ENCODE measurements around the gene FAM171A2.

FAM171A2 gene

DNA sequence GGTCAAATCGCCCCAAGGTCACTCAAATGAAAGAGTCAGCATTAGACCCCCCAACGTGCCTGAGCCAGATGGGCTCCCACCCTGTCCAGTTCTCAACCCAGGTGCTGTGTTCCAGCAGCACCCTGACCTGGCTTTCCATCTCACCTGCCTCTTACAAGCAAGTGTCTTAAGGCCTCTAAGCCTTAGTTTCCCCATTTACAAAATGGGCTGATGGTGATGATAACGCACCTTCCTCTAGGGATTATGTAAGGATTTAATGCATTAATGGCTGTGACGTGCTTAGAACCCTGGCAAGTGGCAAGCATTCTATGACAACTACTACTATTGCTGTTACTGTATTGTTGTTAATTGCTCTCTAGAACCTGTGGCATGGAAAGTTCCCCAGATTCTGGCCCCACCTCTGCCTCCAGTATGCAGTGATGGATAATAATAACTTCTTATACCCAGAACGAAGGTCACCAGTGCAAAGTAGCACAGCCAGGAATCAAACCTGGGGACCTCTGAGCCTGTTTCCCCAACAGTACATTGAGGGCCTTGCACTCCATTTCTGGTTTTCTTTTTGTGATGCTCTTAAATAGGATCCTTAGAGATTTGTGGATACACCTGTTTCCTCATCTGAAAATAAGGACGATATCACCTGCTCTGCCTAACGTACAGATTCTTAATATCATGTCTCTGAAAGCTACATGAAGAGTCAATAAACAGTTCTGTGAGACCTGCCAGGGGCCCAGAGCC, 35.8 kb downstream of the FAM171A2 start:
- no peak for DNase-seq (ENCODE audit: low read depth)
- no peak overlapping the region for H3K4me3 ChIP-seq (ENCODE audit: low read length)
- TF ChIP-seq, protein P1, sequence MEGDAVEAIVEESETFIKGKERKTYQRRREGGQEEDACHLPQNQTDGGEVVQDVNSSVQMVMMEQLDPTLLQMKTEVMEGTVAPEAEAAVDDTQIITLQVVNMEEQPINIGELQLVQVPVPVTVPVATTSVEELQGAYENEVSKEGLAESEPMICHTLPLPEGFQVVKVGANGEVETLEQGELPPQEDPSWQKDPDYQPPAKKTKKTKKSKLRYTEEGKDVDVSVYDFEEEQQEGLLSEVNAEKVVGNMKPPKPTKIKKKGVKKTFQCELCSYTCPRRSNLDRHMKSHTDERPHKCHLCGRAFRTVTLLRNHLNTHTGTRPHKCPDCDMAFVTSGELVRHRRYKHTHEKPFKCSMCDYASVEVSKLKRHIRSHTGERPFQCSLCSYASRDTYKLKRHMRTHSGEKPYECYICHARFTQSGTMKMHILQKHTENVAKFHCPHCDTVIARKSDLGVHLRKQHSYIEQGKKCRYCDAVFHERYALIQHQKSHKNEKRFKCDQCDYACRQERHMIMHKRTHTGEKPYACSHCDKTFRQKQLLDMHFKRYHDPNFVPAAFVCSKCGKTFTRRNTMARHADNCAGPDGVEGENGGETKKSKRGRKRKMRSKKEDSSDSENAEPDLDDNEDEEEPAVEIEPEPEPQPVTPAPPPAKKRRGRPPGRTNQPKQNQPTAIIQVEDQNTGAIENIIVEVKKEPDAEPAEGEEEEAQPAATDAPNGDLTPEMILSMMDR (conservative IDR thresholded peaks at IDR 0.05; ENCODE audit: low read depth, low read length) = no peak

DNA sequence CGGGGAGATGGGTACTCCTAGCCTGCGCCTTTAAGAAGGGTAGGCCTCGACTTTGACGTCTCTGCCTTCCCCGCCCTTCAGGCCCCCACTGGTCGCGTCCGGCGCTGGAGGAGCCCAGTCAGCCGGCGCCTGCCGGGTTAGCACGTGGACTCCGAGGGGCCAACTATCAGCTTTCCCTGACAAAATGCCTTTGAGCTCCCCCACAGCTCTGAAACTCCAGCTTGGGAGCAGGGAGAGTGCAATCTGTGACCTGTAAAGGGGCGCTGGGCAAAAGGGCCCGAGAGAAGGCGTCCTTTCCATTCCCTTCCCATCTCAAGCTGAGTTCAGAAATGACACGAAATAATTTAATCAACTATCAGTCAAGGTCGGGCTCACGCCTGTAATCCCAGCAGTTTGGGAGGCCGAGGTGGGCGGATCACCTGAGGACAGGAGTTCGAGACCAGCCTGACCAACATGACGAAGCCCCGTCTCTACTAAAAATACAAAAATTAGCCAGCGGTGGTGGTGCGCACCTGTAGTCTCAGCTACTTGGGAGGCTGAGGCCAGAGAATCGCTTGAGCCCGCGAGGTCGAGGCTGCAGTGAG, 36.7 kb downstream of the FAM171A2 start:
- peak; percentile 90 for DNase-seq (ENCODE audit: low read depth)
- peak overlapping the region; percentile 19 for H3K4me3 ChIP-seq (ENCODE audit: low read length)
- TF ChIP-seq, protein P1 (conservative IDR thresholded peaks at IDR 0.05; ENCODE audit: low read depth, low read length) = no peak

DNA sequence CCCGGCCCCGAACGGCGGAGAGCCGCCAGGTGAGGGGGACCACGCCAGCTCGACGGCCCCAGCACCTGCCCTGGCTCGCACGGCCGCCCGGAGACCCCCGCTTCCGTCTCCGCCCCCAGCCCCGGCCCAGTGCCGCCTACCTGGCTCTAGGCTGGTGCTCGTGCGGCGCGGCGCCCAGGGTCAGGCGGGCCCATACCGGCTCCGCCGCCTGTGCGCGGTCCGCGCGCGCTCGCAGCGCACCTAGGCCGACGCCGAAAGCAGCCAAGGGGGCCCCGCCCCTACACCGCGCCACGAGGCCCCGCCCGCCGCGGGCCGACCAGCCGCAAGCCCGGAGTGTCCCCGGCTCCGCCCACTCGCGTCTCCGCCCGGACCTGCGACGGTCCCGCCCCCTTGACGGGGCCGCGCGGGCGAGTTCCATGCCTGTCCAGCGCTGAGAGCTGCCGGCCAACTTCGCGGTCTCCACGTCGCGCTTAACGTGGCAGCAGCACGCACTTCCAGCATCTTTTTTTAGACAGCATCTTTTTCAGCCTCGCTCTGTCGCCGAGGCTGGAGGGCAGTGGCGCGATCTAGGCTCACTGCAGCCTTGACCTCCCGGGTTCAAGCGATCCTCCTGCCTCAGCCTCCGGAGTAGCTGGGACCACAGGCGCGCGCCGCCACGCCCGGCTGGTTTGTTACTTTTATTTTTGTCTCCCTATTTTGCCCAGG, 38.9 kb downstream of the FAM171A2 start, which contains the start of gene SLC25A39:
Gene SLC25A39 (minus strand): TSS at position 253 of the 705 bp plus-strand sequence. CDS start 1,261 bp downstream, outside the sequence.
- TF ChIP-seq, protein P1 (conservative IDR thresholded peaks at IDR 0.05; ENCODE audit: low read depth, low read length) = no peak
- H3K4me3 ChIP-seq (ENCODE audit: low read length) = peak within 1 kb of the TSS; percentile 67
- peak; percentile 74 for DNase-seq (ENCODE audit: low read depth)

DNA sequence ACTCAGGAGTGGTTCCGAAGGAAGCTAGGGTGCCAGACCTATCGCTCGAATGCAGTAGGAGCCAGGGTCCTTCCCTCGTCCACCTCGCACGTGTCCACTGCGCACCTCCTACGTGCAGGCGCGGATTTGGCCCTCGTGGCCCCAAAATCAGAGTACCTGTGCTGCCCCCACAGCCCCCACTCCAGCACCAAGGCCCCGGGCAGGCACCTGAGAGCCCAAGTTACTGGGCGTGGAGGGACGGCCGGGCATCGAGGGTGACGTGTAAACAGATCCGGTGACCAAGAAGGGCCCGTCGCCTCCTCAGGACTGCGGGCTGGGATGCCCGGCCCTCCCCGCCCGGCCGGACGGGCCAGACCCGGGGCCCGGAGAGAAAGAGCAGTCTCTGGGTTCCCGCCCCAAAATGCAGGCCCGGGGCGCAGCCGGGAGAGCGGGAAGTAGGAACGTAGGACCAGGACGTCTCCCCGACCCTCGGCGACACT, 39.5 kb downstream of the FAM171A2 start:
- peak overlapping the region; percentile 67 for H3K4me3 ChIP-seq (ENCODE audit: low read length)
- TF ChIP-seq, protein P1 (conservative IDR thresholded peaks at IDR 0.05; ENCODE audit: low read depth, low read length) = no peak
- DNase-seq (ENCODE audit: low read depth) = no peak

DNA sequence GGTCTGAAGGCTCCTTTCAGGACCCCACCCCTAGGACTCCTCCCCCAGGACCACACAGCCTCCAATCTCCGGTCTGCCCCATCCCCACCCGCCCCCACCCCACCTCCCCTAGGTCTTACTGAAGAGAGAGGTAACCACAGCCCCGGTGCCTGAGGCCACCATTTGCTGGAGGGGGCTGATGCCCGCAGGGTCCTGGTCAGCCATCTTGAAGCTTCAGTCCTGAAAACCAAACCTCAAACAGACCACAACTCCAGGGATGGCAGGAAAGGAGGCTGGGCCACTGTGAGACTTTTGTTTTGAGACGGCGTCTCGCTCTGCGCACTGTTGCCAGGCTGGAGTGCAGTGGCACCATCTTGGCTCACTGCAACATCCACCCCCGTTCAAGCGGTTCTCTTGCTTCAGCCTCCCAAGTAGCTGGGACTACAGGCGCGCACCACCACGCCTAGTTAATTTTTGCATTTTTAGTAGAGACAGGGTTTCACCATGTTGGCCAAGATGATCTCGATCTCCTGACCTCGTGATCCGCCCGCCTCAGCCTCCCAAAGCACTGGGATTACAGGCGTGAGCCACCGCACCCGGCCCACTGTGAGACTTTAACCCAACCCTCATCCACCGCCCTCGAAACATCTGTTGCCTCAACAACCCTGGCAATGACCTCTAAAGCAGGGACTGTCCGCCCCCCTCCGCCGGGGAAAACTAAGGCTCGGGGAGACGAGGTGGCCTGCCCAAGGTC, 40.1 kb downstream of the FAM171A2 start:
- peak overlapping the region; percentile 67 for H3K4me3 ChIP-seq (ENCODE audit: low read length)
- no peak for DNase-seq (ENCODE audit: low read depth)
- TF ChIP-seq, protein P1 (conservative IDR thresholded peaks at IDR 0.05; ENCODE audit: low read depth, low read length) = no peak

DNA sequence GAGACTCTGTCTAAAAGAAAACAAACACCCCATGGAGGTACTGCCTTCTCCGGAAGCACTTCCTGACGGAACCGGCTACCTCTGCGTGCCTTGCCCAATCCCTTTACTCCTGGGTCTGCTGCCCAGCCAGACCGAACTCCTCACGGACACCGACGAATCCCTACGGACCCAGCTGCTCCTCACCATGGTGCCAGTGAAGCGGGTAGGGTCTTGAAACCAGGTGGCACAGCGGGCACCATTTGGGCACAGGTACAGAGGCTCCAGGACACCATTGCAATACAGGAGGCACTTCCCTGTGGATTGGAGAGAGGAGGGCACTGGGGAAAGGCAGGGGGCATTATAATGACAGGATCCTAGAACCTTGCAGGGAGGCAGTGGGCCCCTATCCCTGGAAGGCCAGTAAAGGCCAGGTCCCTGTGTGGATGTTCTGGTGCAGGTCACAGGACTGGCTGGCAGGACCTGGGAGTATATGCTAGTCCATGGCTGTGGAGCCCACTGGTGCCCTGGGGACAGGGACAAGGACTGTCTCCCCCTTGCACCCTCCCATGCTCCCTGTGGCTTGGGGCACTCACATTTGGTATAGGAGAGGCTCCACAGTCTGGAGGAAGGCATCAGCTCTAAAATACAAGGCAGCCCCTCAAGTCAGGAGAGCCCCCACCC, 41.3 kb downstream of the FAM171A2 start:
- TF ChIP-seq, protein P1 (conservative IDR thresholded peaks at IDR 0.05; ENCODE audit: low read depth, low read length) = no peak

More for the DNA sequence above, 41.3 kb downstream of the FAM171A2 start:
- H3K4me3 ChIP-seq (ENCODE audit: low read length) = no peak overlapping the region
- no peak for DNase-seq (ENCODE audit: low read depth)

All from retinal pigment epithelial cell (primary cell).